ENCODE results near the gene FANCE. TPM values are rescaled to one million over a fixed set of nuclear protein-coding genes. Genes with fewer than 3 reads are reported as not detected.

FANCE gene
- total RNA-seq, 1 experiment from 2014 or later, result 4.3 TPM

- ATAC-seq (no peak), DNase-seq (ENCODE audit: low read depth, low spot score) (peak; percentile 42)
- no peaks in the 10 kb centered on the region; the same call in 1 of the 2 replicates for H3K36me3 ChIP-seq (ENCODE audit: control insufficient read depth, insufficient read depth, low read length)
- CTCF ChIA-PET, result no interaction called here
- H3K4me3 ChIP-seq (ENCODE audit: low read depth in 2 of 2, low read length in 2 of 2), result no peak overlapping the region
- in situ Hi-C loops (cut with HindIII; ENCODE audit: low pct_unique_long_range_greater_than_20kb, low sequenced_read_pairs) (no loop called here), intact Hi-C loops (cut with micrococcal nuclease; ENCODE audit: unreplicated experiment) (no loop called here)
- H3K27me3 ChIP-seq (ENCODE audit: control insufficient read depth, insufficient read depth, low read length), result no peaks in the 10 kb centered on the region
- H3K4me1 ChIP-seq (ENCODE audit: control insufficient read depth, insufficient read depth, low read length), result peaks cover 3% of the 10 kb centered on the region
- no TSS peak for BruUV-seq (replicated peaks)
- no peak overlapping the region for H3K27ac ChIP-seq (ENCODE audit: low read length)
- POLR2A ChIA-PET, result no interaction called here
- H3K9me3 ChIP-seq (ENCODE audit: control insufficient read depth, insufficient read depth, low read depth, low read length), result no peaks in the 10 kb centered on the region
- no peak for TF ChIP-seq REST (IDR thresholded peaks at IDR 0.05; ENCODE audit: insufficient read depth in 1 of 2, low read depth in 2 of 2, low read length in 1 of 2)
- TF ChIP-seq POLR2AphosphoS5 (IDR thresholded peaks at IDR 0.05; ENCODE audit: low read depth, low read length), result no peak
- TF ChIP-seq TCF7L2 (IDR thresholded peaks at IDR 0.05; ENCODE audit: low read depth, low read length), result no peak
- TF ChIP-seq SIN3A (IDR thresholded peaks at IDR 0.05; ENCODE audit: borderline replicate concordance, insufficient read depth, low read depth, low read length), result no peak
- TF ChIP-seq CTCF (IDR thresholded peaks at IDR 0.05), result no peak
Measured at GRCh38 chr6:35500782-35501181, 48.6 kb downstream of the FANCE start.

GRCh38 chr6:35501784-35502183 lies 49.6 kb downstream of the FANCE start:
- in situ Hi-C loops (cut with HindIII; ENCODE audit: low pct_unique_long_range_greater_than_20kb, low sequenced_read_pairs), result no loop called here
- no peaks in the 10 kb centered on the region; the same call in 1 of the 2 replicates for H3K4me1 ChIP-seq (ENCODE audit: control insufficient read depth, insufficient read depth, low read length)
- intact Hi-C loops (cut with micrococcal nuclease; ENCODE audit: unreplicated experiment), result no loop called here
- H3K27me3 ChIP-seq (ENCODE audit: control insufficient read depth, insufficient read depth, low read length), result no peaks in the 10 kb centered on the region
- no peaks in the 10 kb centered on the region for H3K36me3 ChIP-seq (ENCODE audit: control insufficient read depth, insufficient read depth, low read length)
- no peaks in the 10 kb centered on the region for H3K9me3 ChIP-seq (ENCODE audit: control insufficient read depth, insufficient read depth, low read depth, low read length)
- no peak overlapping the region for H3K27ac ChIP-seq (ENCODE audit: low read length)
- ChIA-PET CTCF (no interaction called here), POLR2A (no interaction called here)
- no peak overlapping the region for H3K4me3 ChIP-seq (ENCODE audit: low read depth in 2 of 2, low read length in 2 of 2)
- DNase-seq (ENCODE audit: low read depth, low spot score) (no peak), ATAC-seq (no peak)
- no TSS peak for BruUV-seq (replicated peaks)
- no peak for TF ChIP-seq SIN3A (IDR thresholded peaks at IDR 0.05; ENCODE audit: borderline replicate concordance, insufficient read depth, low read depth, low read length)
- no peak for TF ChIP-seq CTCF (IDR thresholded peaks at IDR 0.05)
- no peak for TF ChIP-seq POLR2AphosphoS5 (IDR thresholded peaks at IDR 0.05; ENCODE audit: low read depth, low read length)
- TF ChIP-seq TCF7L2 (IDR thresholded peaks at IDR 0.05; ENCODE audit: low read depth, low read length), result no peak
- TF ChIP-seq REST (IDR thresholded peaks at IDR 0.05; ENCODE audit: insufficient read depth in 1 of 2, low read depth in 2 of 2, low read length in 1 of 2), result no peak
